DND-41 (cell line): ENCODE measurements around the gene LIMS2.

ENCODE experiments used
- ATAC-seq: fragments of 200-7000 bp; cut with Tn5 transposase; 3 replicates; pipeline ENCODE4 v1.9.1; 2021; ENCODE audit warnings: low read depth; ENCODE audit not compliant: insufficient read depth
- DNase-seq: peaks from one replicate; pipeline ENCODE4 v3.0.0-alpha.2; 2020
- H2AFZ ChIP-seq: 2 replicates; pipeline ENCODE4 v1.6.0; 2012; ENCODE audit warnings: low read depth, low read length
- H3K27ac ChIP-seq: 2 replicates; pipeline ENCODE4 v1.5.1; 2012; ENCODE audit warnings: low read length, inconsistent platforms
- H3K27me3 ChIP-seq: fragments of 200-600 bp; sonication (generic); 2 replicates; pipeline ENCODE4 v1.6.0; 2012; ENCODE audit warnings: low read length, mild to moderate bottlenecking, inconsistent platforms; ENCODE audit not compliant: insufficient read depth, poor library complexity
- H3K36me3 ChIP-seq: 2 replicates; pipeline ENCODE4 v1.5.1; 2012; ENCODE audit warnings: low read length, inconsistent platforms; ENCODE audit not compliant: insufficient read depth
- H3K4me1 ChIP-seq: 2 replicates; pipeline ENCODE4 v1.5.1; 2012; ENCODE audit warnings: mild to moderate bottlenecking, low read length; ENCODE audit not compliant: insufficient read depth
- H3K4me2 ChIP-seq: 2 replicates; pipeline ENCODE4 v1.6.0; 2012; ENCODE audit warnings: mild to moderate bottlenecking, moderate library complexity, low read length, inconsistent platforms; ENCODE audit not compliant: insufficient read depth
- H3K4me3 ChIP-seq, 2 experiments: fragments of 200-600 bp in 1 of 2; shearing (Covaris generic) in 1 of 2; 2 replicates each; pipeline ENCODE4 v1.5.1; 2012 to 2016; ENCODE audit warnings: inconsistent platforms in 2 of 2, low read length in 2 of 2, mild to moderate bottlenecking in 2 of 2, low read depth in 1 of 2, moderate library complexity in 1 of 2
- H3K79me2 ChIP-seq: 2 replicates; pipeline ENCODE4 v1.6.0; 2012; ENCODE audit warnings: low read length, inconsistent platforms; ENCODE audit not compliant: insufficient read depth
- H3K9ac ChIP-seq: 2 replicates; pipeline ENCODE4 v1.6.0; 2012; ENCODE audit warnings: low read depth, mild to moderate bottlenecking, inconsistent platforms, low read length, moderate library complexity
- H3K9me3 ChIP-seq: 2 replicates; pipeline ENCODE4 v1.5.1; 2012; ENCODE audit warnings: low read length, moderate library complexity, mild to moderate bottlenecking, inconsistent platforms; ENCODE audit not compliant: insufficient read depth, severe bottlenecking
- H4K20me1 ChIP-seq: 2 replicates; pipeline ENCODE4 v1.6.0; 2012; ENCODE audit warnings: low read length; ENCODE audit not compliant: insufficient read depth
- CTCF ChIP-seq: IDR thresholded peaks from 2 replicates; pipeline ENCODE4 v1.5.1; 2012; ENCODE audit warnings: borderline replicate concordance, low read length, moderate library complexity, mild to moderate bottlenecking; ENCODE audit not compliant: poor library complexity, severe bottlenecking; ENCODE audit errors: extremely low read depth
- EZH2 ChIP-seq: IDR thresholded peaks from 3 replicates; pipeline ENCODE4 v1.6.1; 2012; ENCODE audit warnings: borderline replicate concordance, low read depth, mild to moderate bottlenecking, moderate library complexity, low read length, inconsistent platforms; ENCODE audit not compliant: severe bottlenecking

LIMS2 gene

DNA sequence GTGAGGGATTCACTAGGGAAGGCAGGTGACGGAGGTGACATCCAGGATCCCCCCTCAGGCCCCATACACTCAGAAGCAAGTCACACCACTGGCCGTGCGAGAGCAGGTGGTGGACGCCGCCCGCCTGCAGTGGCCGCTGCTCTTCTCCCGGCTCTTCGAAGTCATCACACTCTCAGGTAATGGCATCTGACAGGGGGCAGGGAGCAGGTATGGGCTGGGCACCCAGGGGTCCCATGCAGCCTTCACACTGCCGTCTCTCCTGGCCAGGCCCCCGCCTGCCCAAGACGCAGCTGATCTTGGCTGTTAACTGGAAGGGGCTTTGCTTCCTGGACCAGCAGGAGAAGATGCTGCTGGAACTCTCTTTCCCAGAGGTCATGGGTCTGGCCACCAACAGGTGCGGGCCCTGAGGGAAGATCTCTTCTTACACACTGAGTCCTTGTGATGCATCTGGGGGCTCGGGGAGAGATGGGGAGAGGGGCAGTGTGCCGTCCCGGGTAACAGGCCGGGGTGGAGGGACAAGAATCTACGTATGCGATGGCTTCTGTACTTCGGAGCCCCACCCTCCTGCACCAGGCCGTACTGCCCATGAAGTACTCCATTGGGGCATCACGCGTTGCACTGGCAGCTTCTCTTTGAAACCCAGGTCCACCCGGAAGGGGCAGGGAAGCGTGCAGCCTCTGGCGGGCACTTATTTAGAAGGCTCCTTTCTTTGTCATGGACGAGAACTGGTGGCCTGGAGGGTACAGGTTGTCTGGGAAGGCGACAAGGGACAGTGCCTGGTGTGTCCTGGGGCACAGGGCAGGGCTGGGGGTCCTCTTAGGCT is 48.2 kb downstream of the LIMS2 start:
- peak overlapping the region; percentile 85 for H3K27ac ChIP-seq
- DNase-seq (no peak), ATAC-seq (no peak)
- H3K79me2 ChIP-seq, result 0 out of 2 replicates have a peak, but pooled peaks cover 1% of the 10 kb centered on the region
- no peak overlapping the region for H3K4me3 ChIP-seq
- no peak overlapping the region for H3K9ac ChIP-seq
- no peaks in the 10 kb centered on the region for H3K27me3 ChIP-seq
- H4K20me1 ChIP-seq, result no peaks in the 10 kb centered on the region
- peaks cover 71% of the 10 kb centered on the region for H3K36me3 ChIP-seq
- no peaks in the 10 kb centered on the region for H3K9me3 ChIP-seq
- H3K4me1 ChIP-seq, result peaks cover 78% of the 10 kb centered on the region
- H3K4me2 ChIP-seq, result no peak overlapping the region
- no peak for TF ChIP-seq CTCF
- TF ChIP-seq EZH2, result no peak
- H2AFZ ChIP-seq, result no peak overlapping the region

- ATAC-seq (no peak), DNase-seq (no peak)
- H3K4me3 ChIP-seq, result no peak overlapping the region
- peak overlapping the region; percentile 85 for H3K27ac ChIP-seq
- no peaks in the 10 kb centered on the region for H4K20me1 ChIP-seq
- H3K79me2 ChIP-seq, result peaks cover 9% of the 10 kb centered on the region
- no peak for TF ChIP-seq EZH2
- no peak for TF ChIP-seq CTCF
- H3K36me3 ChIP-seq, result peaks cover 70% of the 10 kb centered on the region
- H3K9me3 ChIP-seq, result no peaks in the 10 kb centered on the region
- no peak overlapping the region for H3K4me2 ChIP-seq
- H2AFZ ChIP-seq, result no peak overlapping the region
- H3K27me3 ChIP-seq, result no peaks in the 10 kb centered on the region
- H3K4me1 ChIP-seq, result peaks cover 80% of the 10 kb centered on the region
- H3K9ac ChIP-seq, result peak overlapping the region; percentile 41
Measured at GRCh38 chr2:127626175-127626574, 49.2 kb downstream of the LIMS2 start.

- Histone ChIP-seq H3K9ac (peak overlapping the region; percentile 41), H2AFZ (no peak overlapping the region), H3K27ac (peak overlapping the region; percentile 85), H3K9me3 (no peaks in the 10 kb centered on the region), H3K79me2 (peaks cover 9% of the 10 kb centered on the region), H3K36me3 (peaks cover 71% of the 10 kb centered on the region), H4K20me1 (no peaks in the 10 kb centered on the region), H3K4me1 (peaks cover 80% of the 10 kb centered on the region), H3K4me3 (no peak overlapping the region), H3K27me3 (no peaks in the 10 kb centered on the region), H3K4me2 (no peak overlapping the region)
- DNase-seq (peak; percentile 66), ATAC-seq (peak; percentile 6)
- TF ChIP-seq EZH2, result no peak
- TF ChIP-seq CTCF, result no peak
Measured at GRCh38 chr2:127625572-127625951, 49.8 kb downstream of the LIMS2 start.
